Measurements from ENCODE around the gene STAM.

STAM gene

DNA sequence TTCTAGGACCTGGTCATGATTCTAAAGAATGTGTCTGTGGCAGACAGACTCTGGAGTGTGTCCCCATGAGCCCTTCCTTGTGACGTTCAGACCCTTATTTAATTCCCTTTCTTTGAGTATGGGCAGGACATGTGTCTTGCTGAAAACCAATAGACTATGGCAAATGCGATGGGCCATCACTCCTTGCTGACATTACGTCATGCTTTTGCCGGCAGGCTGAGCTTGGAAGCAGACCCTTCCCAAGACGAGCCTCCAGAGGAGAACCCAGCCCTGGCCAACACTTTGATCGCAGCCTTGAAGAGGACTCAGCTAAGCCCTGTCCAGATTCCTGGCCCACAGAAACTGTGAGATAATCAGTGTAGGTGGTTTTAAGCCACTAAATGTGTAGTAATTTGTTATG is 89.7 kb downstream of the STAM start:
- no peak for DNase-seq

DNA sequence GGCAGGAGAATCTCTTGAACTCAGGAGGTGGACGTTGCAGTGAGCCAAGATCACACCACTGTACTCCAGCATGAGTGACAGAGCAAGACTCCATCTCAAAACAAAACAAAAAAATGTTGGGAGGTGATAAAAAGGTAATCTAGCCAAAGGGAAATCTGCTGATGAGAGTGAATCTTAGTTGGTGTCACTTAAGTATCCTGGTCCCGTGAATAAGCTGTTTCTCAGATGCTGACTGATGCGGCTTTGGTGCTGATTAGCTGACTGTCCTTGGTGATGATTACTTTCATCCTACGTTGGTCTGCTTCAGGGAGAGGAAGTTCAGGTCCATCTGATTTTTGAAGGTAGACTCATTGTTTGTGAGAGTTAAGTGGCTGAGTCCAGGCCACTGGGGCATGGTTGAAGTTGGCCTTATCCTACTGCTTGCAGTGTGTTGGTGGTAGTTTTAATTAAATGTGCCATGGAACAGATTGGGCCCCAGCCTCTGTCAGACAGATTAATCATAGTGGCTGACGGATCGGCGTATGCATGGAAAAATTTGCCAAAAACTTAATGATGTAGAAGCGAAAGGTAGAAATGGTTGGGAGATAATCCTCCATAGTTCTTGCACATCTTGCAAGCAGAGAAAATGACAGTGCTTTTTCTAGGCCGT is 90.6 kb downstream of the STAM start:
- DNase-seq: peak in 2 of 14 donors; percentile 20 to 91

DNA sequence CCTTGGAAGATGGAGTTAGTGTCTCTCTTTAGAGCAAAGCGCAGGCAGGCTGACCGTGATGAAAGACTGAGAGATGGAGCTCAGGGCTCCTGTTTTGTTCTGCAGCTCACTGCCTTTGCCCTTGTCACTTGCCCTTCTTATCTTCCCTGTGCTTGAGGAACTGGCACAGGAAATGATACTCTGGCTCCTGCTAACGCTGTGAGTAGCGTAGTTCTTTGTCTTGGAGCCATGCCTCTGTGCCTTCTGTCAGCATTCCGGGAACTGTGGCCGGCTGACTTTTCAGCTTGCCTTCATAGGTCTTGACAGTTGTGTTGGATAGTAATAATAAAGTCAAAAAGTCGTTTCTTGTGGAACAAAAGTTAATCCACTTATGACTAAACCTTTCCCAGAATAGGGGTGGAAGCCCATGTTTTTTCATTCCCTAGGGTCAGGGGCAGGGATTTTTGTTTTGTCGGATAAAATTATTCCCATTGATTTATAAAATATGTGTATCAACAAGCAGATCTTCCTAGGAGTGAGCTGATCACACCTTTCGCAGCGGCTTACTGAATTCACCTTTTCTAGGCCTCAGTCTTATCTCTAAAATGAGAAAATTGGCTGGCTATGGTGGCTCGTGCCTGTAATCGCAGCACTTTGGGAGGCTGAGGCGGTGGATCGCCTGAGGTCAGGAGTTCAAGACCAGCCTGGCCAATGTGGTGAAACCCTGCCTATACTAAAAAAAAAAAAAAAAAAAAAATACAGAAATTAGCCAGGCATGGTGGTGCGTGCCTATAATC is 91.4 kb downstream of the STAM start:
- DNase-seq: peak in 1 of 14 donors; percentile 91

DNA sequence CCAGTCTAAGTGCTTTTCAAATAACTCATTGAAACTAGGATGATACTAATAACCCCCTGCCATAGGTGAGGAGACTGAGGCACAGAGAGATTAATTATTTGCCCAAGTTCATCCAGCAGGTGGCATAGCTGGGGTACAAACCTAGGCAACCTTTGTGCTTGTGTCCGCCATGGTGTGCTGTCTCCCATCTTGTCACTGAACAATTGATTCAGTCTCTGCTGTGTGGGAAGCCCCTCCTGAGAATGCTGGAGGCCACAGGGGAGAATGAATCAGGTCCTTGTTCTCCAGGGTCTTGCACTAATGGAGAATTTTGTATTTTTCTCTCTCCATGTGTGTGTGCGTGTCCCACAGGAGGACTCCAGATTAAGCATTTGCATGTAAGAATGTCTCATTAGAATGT is 92.3 kb downstream of the STAM start:
- DNase-seq: no peak

DNA sequence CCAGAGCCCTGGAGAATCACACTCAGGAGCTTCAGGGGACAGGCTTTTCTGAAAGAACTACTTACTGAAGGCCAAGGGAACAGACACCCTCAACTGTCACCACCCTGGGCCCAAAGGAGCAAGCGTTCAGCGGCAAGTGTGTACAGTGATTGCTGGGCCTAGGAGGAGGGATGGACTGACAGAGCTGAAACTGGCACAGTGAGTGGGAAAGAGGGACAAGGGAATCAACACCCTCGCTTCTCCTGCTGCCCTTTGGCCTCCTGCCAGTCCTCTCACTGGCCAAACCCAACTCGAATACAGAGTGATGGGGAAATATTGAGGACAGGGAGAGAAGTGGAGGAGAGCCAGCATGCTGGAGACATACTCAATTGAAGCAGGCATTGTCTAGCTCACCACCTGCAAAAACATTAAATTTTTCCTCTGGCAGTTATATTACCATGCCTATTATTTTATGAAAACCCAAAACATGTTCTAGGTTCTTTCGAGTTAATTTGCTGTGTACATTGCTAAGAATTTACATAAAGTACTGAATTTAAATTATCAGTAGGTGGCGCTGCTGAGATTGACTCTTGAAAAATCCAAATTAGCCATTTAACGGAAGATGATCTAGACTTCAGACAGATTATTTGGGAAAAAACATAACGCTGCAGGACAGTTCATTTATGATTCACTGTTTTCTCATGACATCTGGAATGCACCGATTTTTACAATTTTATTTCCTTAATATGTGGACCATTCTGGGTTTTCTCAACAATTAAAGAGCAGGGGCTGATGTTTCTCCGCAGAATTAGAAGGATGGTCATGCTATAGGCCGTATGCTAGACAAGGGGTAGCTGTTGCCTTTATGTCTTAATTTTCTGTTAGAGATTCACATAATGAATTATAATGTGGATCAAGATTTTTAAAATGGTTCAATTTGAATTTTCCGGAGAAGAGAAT is 93.3 kb downstream of the STAM start:
- DNase-seq: peak in 4 of 14 donors; percentile 7 to 63 (median 14)

DNA sequence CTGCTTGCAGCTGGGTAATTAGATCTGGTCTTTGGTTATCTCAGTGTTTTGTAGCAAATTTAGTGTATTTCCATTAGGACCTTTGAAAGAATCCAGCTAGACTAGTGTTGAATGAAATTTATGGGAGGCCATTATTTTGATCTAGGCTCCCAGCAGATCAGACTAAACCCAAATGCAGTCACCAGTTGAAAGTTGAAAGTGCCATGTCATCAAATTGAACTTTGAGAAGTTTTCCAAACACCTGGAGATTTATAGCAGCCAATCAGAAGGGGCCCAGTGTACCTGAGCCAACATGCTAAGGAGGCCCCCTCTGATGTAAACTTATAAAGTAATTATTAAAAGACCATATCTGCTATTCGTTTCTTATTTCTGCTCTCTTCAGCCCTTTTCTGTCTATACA is 96.7 kb downstream of the STAM start:
- DNase-seq: no peak

DNA sequence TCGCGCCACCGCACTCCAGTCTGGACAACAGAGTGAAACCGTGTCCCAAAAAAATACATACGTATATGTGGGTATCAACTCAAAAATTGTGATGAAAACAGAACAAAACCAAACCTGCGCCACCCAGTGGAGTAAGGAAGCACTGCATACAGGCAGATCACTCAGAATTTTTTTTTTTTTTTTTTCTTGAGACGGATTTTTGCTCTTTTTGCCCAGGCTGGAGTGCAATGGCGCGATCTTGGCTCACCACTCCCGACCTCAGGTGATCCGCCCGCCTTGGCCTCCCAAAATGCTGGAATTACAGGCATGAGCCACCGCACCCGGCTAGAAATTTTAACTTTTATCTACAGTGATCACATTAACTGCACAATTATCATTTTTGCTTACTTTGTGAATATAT is 99.0 kb downstream of the STAM start:
- DNase-seq: peak in 5 of 14 donors; percentile 3 to 22 (median 10)

DNA sequence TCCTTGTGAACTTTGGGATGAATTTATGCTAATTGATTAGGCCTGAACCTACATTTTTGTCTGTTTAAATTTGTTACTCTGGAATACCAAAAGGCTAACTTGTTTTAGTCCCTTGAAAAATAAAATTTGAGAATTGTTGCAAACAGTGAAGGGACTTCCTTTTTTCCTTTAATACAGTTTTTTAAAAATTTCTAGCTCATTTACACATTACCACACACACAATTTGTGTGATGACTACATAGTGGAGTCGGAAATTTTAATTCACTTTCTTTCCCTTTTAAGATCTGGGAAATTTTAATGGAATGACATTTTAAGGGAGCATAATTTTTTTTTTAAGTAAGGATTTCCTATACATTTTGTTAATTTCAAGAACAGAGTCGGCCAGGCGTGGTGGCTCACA is 99.5 kb downstream of the STAM start:
- DNase-seq: no peak

DNA sequence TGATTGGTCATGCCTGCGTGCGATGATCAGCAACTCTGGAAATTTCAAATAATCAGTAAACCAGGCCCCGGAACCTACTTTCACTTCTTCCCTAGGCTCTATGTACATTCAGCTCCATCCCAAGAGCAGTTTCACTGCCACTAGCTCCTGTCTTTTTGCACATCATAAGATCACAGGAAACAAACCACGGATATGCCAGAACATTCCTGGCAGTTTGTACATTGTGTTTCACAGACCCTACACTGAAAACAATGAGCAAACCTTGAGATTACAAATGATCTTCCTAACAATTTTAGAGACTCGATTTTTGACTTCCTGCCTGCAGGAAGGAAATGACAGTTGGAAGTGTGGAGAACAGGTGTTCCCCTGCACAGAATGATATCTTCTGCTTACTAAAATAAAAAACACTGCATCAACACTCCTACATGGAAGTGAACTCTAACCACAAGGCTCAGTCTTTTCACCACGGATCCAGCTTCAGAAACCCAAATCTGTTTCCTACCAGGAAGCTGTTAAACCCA is 100.5 kb downstream of the STAM start:
- peak in 1 of 14 donors; percentile 59 for DNase-seq

DNA sequence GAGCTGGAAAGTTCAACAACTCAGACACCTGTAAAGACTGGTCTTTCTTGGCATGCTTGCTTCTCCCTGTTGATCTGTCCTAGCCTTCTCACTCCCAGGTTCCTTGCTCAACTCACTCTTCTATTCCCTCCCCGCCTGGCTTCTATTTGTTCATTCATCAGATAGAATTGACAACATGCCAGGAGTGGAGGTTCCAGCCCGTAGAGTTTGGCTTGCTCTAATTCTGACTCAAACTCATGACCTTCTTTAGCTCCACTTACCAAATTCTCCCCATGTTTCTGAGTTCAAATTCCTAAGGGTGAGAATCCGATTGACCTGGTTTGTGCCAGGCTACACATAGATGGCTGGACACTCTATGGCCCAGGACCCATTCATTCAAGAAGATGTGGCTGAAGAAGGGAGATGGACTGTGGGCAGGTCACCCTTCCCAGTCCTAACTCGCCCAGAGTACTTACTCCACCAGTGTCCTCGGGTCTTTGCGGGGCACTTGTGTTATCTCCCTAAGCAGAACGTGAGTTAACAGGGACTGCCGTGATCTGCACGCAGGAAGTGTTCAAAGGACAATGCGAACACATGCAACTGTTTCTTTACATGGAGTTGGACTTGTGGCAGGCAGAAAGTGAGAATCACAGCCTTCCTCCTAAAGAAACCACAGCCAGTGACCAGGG is 104.1 kb downstream of the STAM start:
- DNase-seq: no peak

DNA sequence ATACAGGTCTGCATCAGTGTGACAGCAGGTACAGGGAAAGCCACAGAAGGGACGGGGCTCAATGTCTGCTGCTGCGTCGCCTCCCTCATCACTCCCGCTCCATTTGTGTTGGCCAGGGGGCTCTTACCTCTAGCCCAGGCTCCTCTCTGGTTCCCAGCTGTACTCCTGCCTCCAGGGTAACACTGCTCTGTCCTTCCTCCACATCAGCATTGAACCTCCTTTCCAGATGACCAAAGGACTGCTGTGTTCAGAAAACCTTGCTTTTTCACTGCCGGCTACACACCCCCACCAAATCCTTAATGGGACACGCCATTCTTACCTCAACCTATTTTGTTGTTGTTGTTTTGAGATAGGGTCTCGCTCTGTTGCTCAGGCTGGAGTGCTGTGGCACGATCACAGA is 105.9 kb downstream of the STAM start:
- DNase-seq: no peak

DNA sequence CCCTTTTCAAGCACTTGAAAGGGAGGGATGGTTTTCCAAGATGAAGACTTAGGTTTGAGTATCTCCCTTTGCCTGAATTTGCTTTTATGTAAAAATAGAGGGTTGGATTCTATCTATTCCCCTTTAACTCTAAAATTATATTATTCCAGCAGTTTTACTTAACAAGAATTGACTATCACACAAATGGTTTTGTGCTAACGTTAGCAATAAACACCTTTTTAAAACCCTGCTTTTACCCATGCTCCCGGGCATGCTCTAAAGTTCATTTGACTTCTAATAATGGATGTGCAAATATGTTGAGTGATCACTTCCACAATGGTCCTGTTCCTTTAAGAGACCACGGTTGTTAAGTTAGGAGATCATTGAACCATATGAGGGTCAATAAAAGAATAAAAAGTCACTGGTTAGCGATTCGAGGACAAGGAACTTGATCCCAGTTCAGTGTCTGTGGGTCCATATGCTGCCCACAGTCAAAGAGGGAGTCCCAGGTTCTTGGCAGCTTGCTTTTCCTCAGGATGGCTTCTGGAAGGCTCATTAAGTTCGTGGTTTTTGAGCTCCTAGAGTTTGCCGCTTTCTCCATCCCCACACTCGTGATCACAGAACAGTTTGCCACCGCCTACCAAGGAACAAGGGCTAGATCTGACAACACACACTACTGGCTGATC is 108.0 kb downstream of the STAM start, which contains the start of gene TMEM236:
TMEM236 (plus strand) TSS at position 421 of the 665 bp plus-strand sequence; CDS start at position 516, 95 bp downstream.
- no peak for DNase-seq

DNA sequence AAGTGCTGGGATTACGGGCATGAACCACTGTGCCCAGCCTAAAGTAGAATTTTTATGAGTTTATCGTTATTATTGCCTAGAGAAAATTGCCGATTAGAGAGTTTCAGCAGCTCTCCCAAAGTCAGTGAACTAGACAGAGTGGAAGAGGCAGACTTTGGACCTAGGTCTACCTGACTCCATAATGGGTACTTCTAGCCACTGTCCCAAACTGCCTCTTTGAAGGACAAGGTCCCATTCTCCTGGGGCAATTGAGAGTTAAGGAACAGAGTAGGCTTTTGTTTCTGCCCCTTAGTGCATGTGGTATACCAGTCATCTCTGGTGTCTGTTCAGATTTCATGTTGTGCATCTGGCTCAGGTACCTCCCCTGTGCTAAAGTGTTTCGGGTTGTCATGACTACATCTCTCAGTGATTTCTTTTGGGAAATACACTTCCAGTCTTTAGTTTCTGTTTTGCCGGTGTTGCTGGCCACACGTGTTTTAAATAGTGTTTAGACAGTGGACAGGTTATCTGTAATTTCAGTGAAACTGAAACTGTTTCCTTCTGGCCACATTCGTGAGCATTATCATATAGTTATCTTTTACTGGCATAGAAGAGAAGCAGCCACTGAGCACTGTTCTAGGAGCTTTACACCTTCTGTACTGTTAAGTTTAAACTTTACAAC is 112.7 kb downstream of the STAM start:
- no peak for DNase-seq

DNA sequence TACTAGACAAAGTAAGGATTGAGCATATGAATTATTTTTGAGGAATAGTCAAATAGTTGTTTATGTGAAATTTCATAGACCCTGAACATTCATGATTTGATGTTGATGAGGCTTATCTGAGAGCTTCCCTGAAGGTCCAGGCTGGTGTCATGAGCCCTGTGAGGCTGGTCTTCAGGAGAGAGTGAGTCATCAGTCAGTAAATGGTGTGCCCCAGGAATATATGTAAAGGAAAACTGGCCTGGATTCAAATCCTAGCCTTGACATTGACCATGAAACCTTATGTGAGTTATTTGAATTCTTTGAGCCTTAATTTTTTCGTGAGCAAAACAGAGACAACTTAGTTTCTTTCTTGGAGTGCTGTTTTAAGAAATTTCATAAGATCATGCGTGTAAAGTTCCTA is 114.2 kb downstream of the STAM start:
- DNase-seq: no peak

DNA sequence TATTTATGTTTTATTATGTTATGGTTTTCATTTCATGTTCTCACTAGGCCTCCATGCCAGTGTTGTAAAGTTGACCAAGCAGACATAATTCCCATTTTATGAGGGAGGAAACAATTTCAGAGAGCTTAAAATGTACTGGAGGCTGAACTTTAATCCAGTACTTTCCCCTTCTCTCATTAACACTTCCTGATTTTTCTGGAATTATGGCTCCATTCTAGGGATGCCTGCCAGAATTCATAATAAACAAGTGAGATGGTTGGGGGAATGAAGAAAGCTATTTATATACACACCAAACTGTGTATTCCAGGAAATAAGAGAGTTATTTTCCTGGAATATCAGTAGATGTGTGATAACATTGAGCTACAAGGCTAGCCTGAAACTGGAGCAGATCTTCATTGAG is 114.9 kb downstream of the STAM start:
- DNase-seq: no peak

DNA sequence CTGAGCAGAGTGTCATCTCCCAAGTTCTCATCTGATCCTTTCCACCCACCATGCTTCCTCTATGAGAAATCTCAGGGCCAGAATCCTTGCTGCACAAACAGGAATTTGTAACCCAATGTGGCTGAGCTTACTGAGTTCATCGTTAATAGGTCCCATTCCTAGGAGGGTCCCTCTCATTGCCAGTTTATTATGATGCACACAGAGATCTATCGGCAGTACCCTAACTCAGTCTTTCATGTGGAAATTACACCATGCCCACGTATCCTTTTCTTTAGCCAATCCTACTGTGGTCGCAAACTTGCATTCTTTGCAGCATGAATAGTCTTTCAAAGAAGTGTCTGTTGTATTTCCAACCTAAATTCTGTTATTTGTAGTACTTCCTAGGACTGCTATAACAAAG is 120.2 kb downstream of the STAM start:
- no peak for DNase-seq

DNA sequence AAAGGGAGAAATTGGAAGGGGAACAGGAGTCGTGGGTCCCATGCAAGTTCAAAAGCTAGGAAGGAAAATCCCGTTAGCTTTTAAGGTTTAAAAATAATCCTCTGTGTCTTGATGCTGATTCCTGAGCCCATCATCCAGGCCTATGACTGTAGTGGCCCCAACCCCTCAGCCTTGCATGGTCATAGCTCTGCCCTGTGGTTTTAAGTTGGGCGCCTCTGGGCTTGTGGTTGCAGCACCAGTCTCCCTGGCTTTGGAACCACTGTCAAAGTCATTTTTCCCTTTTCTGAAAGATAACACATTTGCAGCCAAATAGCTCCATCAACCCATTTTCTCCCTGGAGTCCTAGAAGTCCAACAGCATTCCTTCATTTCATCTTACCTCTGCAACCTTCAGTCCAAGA is 121.7 kb downstream of the STAM start:
- no peak for DNase-seq
